Activated CD4-positive, alpha-beta T cell treated with anti-CD3 and anti-CD28 coated beads for 4 hours (primary cell): ENCODE results near the gene ZNF598.
A peak's percentile ranks its signal among the peaks of the same experiment; 100 is the strongest.

Source experiments
- DNase-seq, 2 donors: peaks; one replicate each; pipeline ENCODE4 v3.0.0-alpha.2; 2020

ZNF598 gene

GRCh38 chr16:2009791-2010510 lies at the start of gene ZNF598:
Gene ZNF598, minus strand, starts transcription at chr16:2009821.
- DNase-seq, result peak; percentile 73 to 77

GRCh38 chr16:2058872-2059271 lies 49.3 kb upstream of the ZNF598 start:
- no peak for DNase-seq

GRCh38 chr16:2058420-2058819 lies 48.8 kb upstream of the ZNF598 start:
- DNase-seq, result no peak

DNA sequence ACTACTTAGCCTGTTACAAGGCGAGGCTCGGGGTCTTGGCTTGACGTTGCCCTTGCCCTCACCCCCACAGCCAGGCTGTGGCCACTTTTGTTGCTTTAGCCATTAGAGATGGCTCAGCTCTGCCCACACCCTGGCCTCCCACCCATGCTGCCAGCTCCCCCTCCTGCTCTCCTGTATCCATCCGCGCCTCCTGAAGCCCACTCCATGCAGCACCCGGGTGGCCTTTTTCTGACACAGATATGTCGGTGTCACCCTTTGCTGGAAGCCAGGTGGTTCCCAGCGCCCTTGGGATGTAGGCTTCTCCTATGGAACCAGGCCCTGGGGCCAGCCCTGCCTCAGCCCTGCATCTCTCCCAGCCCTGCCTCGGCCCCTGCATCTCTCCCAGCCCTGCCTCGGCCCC lies 47.8 kb upstream of the ZNF598 start:
- no peak for DNase-seq

DNA sequence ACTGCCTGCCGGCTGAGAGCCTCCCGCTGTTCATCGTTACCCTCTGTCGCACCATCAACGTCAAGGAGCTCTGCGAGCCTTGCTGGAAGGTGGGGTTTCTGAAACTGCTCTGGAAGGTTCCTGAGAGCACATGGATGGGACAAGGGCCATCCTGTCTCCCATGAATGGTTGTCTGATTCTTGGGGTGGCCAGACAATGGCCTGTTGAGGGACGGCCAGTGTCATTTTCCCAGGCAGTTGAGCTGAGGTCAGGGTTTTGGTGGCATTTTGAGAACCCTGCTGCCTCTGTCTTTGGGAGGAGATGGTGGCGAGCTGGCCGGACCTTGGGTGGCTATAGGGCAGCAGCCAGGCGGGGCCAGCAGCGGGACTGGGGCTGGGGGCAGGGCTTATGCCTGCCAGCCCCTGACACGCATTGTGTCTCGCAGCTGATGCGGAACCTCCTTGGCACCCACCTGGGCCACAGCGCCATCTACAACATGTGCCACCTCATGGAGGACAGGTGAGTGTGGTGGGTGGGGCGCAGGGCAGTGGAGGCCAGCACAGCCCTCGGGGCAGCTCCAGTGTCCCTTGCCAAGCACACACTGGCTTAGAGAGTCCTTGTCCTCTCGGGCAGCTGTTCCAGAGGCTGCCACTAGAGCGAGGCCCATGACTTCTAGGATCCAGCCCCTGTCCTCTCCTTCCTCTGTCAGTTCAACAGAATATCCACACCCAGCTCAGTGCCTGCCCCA lies 47.2 kb upstream of the ZNF598 start:
- no peak for DNase-seq

GRCh38 chr16:2056077-2056476 lies 46.5 kb upstream of the ZNF598 start:
- DNase-seq, result no peak

GRCh38 chr16:2054543-2055245 lies 45.1 kb upstream of the ZNF598 start:
- no peak for DNase-seq

DNA sequence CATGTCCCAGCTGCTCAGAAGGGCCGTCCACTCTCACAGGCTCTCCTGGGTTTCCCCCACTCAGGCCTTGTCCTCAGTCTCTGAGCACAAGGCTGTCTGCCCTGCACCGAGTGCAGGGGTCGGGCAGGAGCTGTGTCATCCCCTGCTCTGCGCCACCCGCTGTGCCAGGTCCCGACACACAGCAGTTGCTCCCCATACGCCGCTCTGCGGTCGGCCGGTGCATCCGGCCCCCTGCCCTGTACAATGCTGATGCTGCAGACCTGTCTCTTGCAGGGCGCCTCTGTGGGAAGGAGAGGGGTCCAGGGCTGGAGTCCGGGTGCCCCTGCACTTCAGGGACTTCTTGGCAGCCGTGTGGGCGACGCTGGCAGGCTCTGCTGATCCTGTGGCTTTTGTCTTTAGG lies 44.3 kb upstream of the ZNF598 start:
- no peak for DNase-seq

GRCh38 chr16:2053211-2053610 lies 43.6 kb upstream of the ZNF598 start:
- DNase-seq, result no peak

DNA sequence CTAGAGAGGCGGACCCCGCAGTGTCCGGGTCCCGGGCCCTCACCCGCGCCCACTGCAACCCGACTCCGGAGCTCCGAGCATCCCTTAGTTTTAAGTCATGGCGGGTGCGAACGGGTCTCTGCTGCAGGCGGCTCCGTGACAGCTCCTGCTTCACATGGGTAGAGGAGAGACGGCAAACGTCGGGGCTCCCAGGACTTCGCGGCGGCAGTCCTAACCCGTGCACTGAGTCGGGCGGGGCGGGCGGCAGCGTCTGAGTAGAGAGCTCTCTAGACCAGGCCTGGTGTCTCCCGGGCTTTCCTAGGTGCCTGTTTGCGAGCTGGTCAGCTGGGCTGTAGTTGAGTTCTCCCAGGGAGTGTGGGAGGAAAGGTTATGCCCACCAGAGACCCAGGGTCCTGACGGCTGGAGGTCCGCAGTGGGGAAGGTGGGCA lies 38.5 kb upstream of the ZNF598 start:
- DNase-seq, result peak in 1 of 2 donors; percentile 18

DNA sequence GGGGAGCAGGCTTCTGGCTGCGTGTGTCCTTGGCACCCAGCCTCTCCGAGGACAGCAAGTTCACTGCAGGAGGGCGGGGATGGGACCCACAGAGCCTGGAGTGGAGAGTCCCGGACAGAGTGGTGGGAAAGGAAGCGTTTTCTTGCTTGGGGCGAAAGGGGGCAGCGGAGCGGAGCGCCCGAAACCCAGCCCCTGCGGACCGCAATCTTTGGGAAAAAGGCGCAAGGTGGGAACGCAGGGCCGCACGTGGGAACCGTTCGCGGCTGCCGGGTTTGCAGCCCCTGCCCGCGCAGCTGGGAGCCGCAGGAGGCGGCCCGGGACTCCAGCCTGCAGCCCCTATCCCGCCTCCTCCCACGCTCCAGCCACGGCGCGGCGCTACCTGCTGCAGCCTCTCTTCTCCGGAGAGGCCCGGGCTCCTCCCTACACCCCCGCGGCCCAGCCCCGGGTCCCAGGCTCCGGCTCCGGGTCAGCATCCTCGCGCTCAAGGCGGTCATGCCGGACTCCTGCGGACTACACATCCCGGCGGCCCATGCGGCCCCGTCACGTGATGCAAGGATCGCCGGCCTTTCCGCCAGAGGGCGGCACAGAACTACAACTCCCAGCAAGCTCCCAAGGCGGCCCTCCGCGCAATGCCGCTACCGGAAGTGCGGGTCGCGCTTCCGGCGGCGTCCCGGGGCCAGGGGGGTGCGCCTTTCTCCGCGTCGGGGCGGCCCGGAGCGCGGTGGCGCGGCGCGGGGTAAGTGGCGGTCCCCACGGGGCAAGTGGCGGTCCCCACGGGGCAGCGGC lies 37.9 kb upstream of the ZNF598 start, which contains the start of the genes NTHL1 and TSC2:
NTHL1 (minus strand) TSS at position 505 of the 786 bp plus-strand sequence; CDS start at position 494, 11 bp downstream.
TSC2 (plus strand) TSS at position 656 of the 786 bp plus-strand sequence. CDS start 631 bp downstream, outside the sequence.
- DNase-seq, result peak; percentile 91

GRCh38 chr16:2046893-2047329 lies 37.3 kb upstream of the ZNF598 start:
- DNase-seq, result no peak

GRCh38 chr16:2045965-2046892 lies 36.6 kb upstream of the ZNF598 start:
- no peak for DNase-seq

GRCh38 chr16:2044541-2044940 lies 34.9 kb upstream of the ZNF598 start:
- DNase-seq, result no peak

- no peak for DNase-seq
These were observed 34.2 kb upstream of the ZNF598 start for GRCh38 chr16:2043667-2044451.

DNA sequence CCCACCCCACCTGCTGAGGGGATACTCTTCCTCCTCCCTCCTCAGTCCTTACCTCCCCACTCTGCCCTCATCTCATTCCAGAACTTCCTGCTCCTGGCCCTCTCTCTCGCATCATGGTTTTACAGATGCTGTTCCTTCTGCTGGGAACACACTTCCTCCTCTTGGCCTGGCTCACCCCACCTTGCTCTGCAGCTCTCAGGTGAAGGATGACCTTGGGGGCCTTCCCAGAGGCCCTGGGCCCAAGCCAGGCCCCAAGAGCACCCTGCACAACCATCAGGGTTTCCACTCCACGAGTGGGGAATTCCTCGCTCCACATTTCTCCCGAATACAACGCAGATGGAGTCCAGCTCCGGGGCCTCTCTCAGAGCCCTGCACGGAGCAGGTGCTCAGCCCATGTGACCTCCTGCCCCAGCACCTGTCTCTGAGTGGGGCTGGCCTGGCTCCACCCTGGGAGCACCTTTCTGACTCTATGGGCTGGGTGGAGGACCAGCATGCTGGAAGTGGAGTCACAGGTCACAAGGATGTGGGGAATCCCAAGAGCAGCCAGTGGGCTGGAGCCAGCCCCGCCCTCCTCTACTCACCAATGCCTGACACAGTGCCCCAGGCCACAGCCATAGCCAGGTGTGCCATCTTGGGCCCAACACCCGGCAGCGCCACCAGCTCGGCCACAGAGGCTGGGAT lies 33.5 kb upstream of the ZNF598 start:
- DNase-seq, result no peak

DNA sequence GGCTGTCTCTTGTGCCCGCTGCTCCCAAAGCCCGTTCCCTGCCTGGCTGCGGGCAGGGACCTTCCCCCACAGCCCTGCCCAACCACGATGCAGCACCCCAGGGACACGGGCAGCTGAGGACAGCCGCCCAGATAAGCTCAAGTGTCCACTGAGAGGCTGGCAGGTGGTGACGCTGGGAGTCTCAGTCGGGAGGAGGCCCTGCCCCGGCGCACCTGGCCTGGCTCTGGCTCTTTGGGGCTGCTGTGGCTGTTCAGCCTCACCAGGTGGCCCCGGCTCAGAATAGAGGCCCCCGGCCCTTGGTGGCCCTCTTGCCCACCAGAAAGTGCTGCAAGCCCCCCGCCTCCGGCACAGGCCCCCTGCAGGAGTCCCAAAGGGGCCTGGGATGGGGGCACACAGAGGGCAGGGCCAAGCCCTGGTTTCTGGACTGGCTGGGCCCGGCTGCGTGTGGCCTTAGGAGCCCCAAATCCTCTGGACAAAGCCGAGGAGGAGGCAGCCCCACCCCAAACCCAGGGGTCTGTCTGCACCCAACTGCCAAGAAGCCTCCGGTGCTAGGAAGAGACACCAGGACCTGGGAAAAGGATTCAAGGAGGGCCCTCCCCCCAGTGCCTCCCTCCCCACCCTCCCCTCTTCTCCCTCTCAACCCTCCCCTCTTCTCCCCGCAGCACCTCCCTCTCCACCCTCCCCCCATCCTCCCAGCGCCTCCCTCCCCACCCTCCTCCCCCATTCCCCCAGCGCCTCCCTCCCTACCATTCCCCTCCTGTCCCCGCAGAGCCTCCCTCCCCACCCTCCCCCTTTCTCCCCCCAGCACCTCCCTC lies 32.8 kb upstream of the ZNF598 start:
- no peak for DNase-seq

GRCh38 chr16:2040787-2041522 lies 31.3 kb upstream of the ZNF598 start:
- DNase-seq, result no peak
